Parathyroid adenoma (tissue), 2 donors: Measurements from ENCODE around the gene ASTN1.
A peak's percentile ranks its signal among the peaks of the same experiment; 100 is the strongest.

Experiments used
- H2AFZ ChIP-seq: fragments of 300-600 bp; sonication (generic); one replicate; pipeline ENCODE4 v1.7.0; 2017; ENCODE audit warnings: antibody characterized with exemption, mild to moderate bottlenecking
- H3K27ac ChIP-seq: fragments of 300-600 bp; sonication (generic); one replicate; pipeline ENCODE4 v1.7.0; 2017
- H3K27me3 ChIP-seq: fragments of 300-600 bp; sonication (generic); one replicate; pipeline ENCODE4 v1.7.0; 2017; ENCODE audit warnings: low read length; ENCODE audit not compliant: control insufficient read depth, insufficient read depth
- H3K36me3 ChIP-seq: fragments of 300-600 bp; sonication (generic); one replicate; pipeline ENCODE4 v1.7.0; 2017; ENCODE audit warnings: low read length; ENCODE audit not compliant: control insufficient read depth, insufficient read depth
- H3K4me1 ChIP-seq: fragments of 300-600 bp; sonication (generic); one replicate; pipeline ENCODE4 v1.7.0; 2017; ENCODE audit warnings: control low read depth
- H3K4me2 ChIP-seq: fragments of 300-600 bp; sonication (generic); one replicate; pipeline ENCODE4 v1.7.0; 2017; ENCODE audit warnings: low read length
- H3K4me3 ChIP-seq: fragments of 300-600 bp; sonication (generic); one replicate; pipeline ENCODE4 v1.7.0; 2017; ENCODE audit warnings: low read depth, low read length
- H3K79me2 ChIP-seq: fragments of 300-600 bp; sonication (generic); one replicate; pipeline ENCODE4 v1.7.0; 2017; ENCODE audit warnings: control low read depth
- H3K9ac ChIP-seq: fragments of 300-600 bp; sonication (generic); one replicate; pipeline ENCODE4 v1.7.0; 2017; ENCODE audit warnings: mild to moderate bottlenecking
- H3K9me3 ChIP-seq: fragments of 300-600 bp; sonication (generic); one replicate; pipeline ENCODE4 v1.7.0; 2017; ENCODE audit warnings: low read length; ENCODE audit not compliant: control insufficient read depth
- TF ChIP-seq, protein P1 (sequence below): fragments of 300-600 bp; sonication (generic); IDR thresholded peaks from one replicate; pipeline ENCODE4 v1.7.0; 2017; ENCODE audit warnings: antibody characterized with exemption, mild to moderate bottlenecking
- donor health status: primary hyperparathyroidism.

Gene ASTN1

DNA sequence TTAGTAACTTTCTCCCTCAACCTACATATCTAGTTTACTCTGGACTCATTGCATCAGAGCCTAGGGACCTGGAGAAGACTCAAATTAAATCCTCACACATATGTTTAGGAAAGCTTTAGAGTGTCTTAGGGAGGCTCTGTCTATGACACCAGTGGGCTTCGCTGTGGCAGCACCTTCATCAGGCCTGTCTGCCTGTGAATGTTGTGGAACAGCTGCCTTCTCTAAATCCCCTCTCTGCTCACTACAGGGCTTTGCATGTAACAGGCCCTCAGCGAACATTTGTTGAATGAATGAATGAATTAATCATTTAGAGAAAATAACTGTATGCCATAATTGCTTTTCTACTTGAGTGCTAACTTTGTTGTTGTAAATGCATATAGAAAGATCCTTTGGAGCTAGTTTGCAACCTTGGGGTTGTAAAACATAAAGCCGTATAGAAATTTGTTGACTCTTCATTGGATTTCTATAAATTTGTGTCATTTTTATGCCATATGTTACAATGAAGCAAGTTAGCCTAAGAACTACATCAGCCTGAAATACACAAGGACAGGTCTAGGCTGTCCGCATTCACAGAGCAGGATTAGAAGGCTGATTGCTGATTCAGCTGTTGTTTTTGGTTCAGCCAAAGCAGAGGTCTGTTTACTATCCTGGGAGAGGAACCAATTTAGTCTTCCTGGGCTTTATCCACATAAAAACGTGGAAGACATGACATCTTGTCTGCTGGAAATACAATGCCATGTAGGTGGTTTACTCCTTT is 238.0 kb downstream of the ASTN1 start:
- no peaks in the 10 kb centered on the region for H3K36me3 ChIP-seq
- no peaks in the 10 kb centered on the region for H3K4me1 ChIP-seq
- no peak overlapping the region for H2AFZ ChIP-seq
- H3K4me3 ChIP-seq = no peak overlapping the region
- no peaks in the 10 kb centered on the region for H3K79me2 ChIP-seq
- H3K27ac ChIP-seq = no peak overlapping the region
- H3K9me3 ChIP-seq = no peaks in the 10 kb centered on the region
- no peaks in the 10 kb centered on the region for H3K27me3 ChIP-seq
- no peak overlapping the region for H3K4me2 ChIP-seq
- no peak overlapping the region for H3K9ac ChIP-seq
- TF ChIP-seq, protein P1, sequence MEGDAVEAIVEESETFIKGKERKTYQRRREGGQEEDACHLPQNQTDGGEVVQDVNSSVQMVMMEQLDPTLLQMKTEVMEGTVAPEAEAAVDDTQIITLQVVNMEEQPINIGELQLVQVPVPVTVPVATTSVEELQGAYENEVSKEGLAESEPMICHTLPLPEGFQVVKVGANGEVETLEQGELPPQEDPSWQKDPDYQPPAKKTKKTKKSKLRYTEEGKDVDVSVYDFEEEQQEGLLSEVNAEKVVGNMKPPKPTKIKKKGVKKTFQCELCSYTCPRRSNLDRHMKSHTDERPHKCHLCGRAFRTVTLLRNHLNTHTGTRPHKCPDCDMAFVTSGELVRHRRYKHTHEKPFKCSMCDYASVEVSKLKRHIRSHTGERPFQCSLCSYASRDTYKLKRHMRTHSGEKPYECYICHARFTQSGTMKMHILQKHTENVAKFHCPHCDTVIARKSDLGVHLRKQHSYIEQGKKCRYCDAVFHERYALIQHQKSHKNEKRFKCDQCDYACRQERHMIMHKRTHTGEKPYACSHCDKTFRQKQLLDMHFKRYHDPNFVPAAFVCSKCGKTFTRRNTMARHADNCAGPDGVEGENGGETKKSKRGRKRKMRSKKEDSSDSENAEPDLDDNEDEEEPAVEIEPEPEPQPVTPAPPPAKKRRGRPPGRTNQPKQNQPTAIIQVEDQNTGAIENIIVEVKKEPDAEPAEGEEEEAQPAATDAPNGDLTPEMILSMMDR = no peak

DNA sequence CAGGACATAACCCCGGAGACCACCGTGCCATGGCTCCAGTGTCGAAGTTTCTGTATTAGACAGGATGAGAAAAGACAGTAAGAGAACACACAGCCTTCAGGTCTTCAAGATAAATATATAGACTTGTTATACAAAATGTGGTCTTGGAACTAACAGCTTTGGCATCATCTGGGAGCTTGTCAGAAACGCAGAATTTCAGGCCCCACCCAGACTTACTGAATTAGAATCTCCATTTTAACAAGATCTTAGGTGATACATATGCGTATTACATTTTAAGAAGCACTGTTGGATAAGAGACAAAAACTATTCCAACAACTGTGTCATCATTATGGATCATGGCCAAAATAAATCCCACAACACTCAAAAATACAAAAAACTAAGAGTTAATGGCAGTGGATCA is 239.3 kb downstream of the ASTN1 start:
- H3K79me2 ChIP-seq = no peaks in the 10 kb centered on the region
- no peaks in the 10 kb centered on the region for H3K4me1 ChIP-seq
- TF ChIP-seq, protein P1 = no peak
- no peaks in the 10 kb centered on the region for H3K9me3 ChIP-seq
- H3K4me3 ChIP-seq = no peak overlapping the region
- H3K36me3 ChIP-seq = no peaks in the 10 kb centered on the region
- no peak overlapping the region for H2AFZ ChIP-seq
- H3K4me2 ChIP-seq = no peak overlapping the region
- H3K27me3 ChIP-seq = no peaks in the 10 kb centered on the region
- H3K9ac ChIP-seq = no peak overlapping the region
- no peak overlapping the region for H3K27ac ChIP-seq

DNA sequence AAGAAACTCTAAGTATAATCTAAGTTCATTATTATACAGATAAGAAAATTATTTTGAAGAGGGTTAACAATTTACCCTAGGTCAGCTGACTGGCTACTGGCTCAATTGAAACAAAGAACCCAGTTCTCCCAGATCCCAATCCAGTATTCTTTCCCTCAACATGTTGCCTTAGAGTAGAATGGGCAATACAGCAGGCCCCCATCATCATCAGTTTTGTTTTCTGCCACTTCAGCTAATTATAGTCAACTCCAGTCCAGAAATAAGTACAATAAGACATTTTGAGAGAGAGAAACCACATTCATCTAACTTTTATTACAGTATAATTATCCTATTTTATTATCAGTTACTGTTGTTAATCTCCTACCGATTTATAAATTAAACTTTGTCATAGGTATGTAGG is 241.2 kb downstream of the ASTN1 start:
- Histone ChIP-seq H3K27me3 (no peaks in the 10 kb centered on the region), H2AFZ (no peak overlapping the region), H3K4me3 (no peak overlapping the region), H3K9ac (no peak overlapping the region), H3K4me1 (no peaks in the 10 kb centered on the region), H3K36me3 (no peaks in the 10 kb centered on the region), H3K27ac (no peak overlapping the region), H3K9me3 (no peaks in the 10 kb centered on the region), H3K79me2 (no peaks in the 10 kb centered on the region), H3K4me2 (no peak overlapping the region)
- TF ChIP-seq, protein P1 = no peak

DNA sequence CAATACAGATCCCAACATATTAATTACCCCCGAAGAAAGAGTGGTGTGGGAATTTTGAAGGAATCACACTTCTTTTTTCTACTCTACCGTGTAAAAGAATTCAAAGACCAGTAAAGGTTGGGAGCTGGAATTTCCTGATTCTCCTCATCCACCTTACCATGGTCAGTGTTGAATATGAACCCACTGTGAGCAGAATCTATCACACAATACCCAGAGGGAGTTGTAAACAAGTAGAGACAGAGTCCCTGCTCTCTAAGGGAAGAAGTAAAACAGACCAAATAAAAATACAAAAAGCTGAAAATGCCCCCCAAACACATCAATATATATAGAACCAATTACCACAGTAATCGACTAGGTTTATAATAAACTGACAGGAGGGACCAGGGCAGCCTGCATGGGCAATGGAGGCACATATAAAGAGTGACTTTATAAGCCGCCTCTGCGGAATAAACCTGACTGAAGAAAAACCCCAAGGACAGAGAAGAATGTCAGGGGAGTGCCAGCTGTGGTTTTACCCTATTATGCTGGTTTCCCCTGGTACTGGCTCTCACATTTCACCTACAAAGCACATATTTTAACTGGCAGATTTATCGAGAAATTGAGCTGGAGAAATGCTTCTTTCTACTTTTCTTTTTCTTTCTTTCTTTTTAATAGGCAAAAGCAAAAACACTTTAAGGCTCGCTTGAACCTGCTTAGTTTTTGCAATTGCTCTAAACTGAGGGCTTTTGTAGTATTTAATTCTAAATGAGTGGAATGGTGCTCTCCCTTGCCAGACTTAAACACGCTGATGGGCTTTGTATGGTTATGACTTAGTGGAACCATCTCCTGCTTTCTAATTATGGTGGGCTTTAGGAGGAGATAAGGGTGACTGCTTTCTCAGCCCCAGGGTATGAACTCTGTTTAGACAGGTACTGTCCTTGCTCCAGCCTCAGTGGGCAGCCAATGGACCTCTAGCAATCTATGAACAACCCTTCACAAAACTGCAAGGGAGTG is 244.8 kb downstream of the ASTN1 start:
- Histone ChIP-seq H3K27ac (no peak overlapping the region), H3K36me3 (no peaks in the 10 kb centered on the region), H3K9ac (no peak overlapping the region), H3K27me3 (no peaks in the 10 kb centered on the region), H3K79me2 (no peaks in the 10 kb centered on the region), H3K9me3 (no peaks in the 10 kb centered on the region), H3K4me1 (no peaks in the 10 kb centered on the region), H3K4me3 (no peak overlapping the region), H3K4me2 (peak overlapping the region; percentile 31), H2AFZ (peak overlapping the region; percentile 42)
- TF ChIP-seq, protein P1 = no peak
